HL-60 (cell line): ENCODE results near the gene SLC39A9.

Source experiments
- GABPA ChIP-seq: IDR thresholded peaks from 2 replicates; pipeline ENCODE4 v1.6.1; 2012; ENCODE audit warnings: low read depth
- POLR2AphosphoS5 ChIP-seq: IDR thresholded peaks from 2 replicates; pipeline ENCODE4 v1.6.1; 2012; ENCODE audit warnings: low read depth
- TF ChIP-seq, protein P1 (sequence below): IDR thresholded peaks from one replicate; pipeline ENCODE4 v1.5.1; 2011; ENCODE audit warnings: low read length, control low read depth, inconsistent platforms; ENCODE audit not compliant: insufficient read depth
- TF ChIP-seq, protein P2 (sequence below): IDR thresholded peaks from 2 replicates; pipeline ENCODE4 v1.6.1; 2012; ENCODE audit warnings: low read depth; ENCODE audit not compliant: insufficient replicate concordance

DNA sequence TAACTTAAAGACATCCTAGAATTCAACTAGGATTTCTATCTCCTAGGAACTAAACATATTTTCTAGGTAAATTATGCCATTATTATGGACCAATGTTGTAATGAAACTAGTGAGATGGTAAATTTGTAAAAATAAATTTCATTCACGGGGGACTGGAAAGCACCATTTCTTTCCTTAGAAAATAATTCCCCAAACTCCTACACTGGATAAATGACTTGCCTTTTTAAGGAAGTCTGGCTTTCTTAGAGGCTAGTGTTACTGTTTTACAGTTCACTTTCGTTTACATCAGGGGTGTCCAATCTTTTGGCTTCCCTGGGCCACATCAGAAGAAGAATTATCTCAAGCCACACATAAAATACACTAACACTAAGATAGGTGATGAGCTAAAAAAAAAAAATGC is 3.3 kb downstream of the SLC39A9 start:
- TF ChIP-seq, protein P1, sequence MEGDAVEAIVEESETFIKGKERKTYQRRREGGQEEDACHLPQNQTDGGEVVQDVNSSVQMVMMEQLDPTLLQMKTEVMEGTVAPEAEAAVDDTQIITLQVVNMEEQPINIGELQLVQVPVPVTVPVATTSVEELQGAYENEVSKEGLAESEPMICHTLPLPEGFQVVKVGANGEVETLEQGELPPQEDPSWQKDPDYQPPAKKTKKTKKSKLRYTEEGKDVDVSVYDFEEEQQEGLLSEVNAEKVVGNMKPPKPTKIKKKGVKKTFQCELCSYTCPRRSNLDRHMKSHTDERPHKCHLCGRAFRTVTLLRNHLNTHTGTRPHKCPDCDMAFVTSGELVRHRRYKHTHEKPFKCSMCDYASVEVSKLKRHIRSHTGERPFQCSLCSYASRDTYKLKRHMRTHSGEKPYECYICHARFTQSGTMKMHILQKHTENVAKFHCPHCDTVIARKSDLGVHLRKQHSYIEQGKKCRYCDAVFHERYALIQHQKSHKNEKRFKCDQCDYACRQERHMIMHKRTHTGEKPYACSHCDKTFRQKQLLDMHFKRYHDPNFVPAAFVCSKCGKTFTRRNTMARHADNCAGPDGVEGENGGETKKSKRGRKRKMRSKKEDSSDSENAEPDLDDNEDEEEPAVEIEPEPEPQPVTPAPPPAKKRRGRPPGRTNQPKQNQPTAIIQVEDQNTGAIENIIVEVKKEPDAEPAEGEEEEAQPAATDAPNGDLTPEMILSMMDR: no peak
- no peak for TF ChIP-seq GABPA
- TF ChIP-seq, protein P2, sequence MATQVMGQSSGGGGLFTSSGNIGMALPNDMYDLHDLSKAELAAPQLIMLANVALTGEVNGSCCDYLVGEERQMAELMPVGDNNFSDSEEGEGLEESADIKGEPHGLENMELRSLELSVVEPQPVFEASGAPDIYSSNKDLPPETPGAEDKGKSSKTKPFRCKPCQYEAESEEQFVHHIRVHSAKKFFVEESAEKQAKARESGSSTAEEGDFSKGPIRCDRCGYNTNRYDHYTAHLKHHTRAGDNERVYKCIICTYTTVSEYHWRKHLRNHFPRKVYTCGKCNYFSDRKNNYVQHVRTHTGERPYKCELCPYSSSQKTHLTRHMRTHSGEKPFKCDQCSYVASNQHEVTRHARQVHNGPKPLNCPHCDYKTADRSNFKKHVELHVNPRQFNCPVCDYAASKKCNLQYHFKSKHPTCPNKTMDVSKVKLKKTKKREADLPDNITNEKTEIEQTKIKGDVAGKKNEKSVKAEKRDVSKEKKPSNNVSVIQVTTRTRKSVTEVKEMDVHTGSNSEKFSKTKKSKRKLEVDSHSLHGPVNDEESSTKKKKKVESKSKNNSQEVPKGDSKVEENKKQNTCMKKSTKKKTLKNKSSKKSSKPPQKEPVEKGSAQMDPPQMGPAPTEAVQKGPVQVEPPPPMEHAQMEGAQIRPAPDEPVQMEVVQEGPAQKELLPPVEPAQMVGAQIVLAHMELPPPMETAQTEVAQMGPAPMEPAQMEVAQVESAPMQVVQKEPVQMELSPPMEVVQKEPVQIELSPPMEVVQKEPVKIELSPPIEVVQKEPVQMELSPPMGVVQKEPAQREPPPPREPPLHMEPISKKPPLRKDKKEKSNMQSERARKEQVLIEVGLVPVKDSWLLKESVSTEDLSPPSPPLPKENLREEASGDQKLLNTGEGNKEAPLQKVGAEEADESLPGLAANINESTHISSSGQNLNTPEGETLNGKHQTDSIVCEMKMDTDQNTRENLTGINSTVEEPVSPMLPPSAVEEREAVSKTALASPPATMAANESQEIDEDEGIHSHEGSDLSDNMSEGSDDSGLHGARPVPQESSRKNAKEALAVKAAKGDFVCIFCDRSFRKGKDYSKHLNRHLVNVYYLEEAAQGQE: no peak
- no peak for TF ChIP-seq POLR2AphosphoS5
